Natural killer cell (primary cell): ENCODE measurements around the gene CAMK2N1. TPM values are rescaled to one million over a fixed set of nuclear protein-coding genes. Genes with fewer than 3 reads are reported as not detected.

Experiments
- ATAC-seq, 3 donors: fragments of 150-1000 bp in 2 of 3; fragments of 200-7000 bp in 1 of 3; cut with Tn5 transposase; 1 replicate in 1 of 3; 2 replicates in 2 of 3; pipeline ENCODE4 v1.10.0; 2021; ENCODE audit warnings: mild to moderate bottlenecking in 2 of 3, moderate library complexity in 2 of 3
- DNase-seq, 2 donors: peaks; one replicate each; pipeline versions ENCODE4 v3.0.0 to v3.0.0-alpha.2; 2013 to 2021; ENCODE audit warnings: mixed read lengths in 1 of 2
- H3K27ac ChIP-seq: one replicate; pipeline ENCODE4 v1.5.1; 2013; ENCODE audit warnings: mild to moderate bottlenecking, low read length
- H3K27me3 ChIP-seq: one replicate; pipeline ENCODE4 v1.6.1; 2013; ENCODE audit warnings: low read length; ENCODE audit not compliant: control insufficient read depth, insufficient read depth
- H3K36me3 ChIP-seq: one replicate; pipeline ENCODE4 v1.6.1; 2013; ENCODE audit warnings: low read length; ENCODE audit not compliant: control insufficient read depth, insufficient read depth
- H3K4me1 ChIP-seq: one replicate; pipeline ENCODE4 v1.6.1; 2013; ENCODE audit warnings: low read length; ENCODE audit not compliant: control insufficient read depth, insufficient read depth
- H3K4me3 ChIP-seq: one replicate; pipeline ENCODE4 v1.5.1; 2013; ENCODE audit warnings: low read length
- H3K9me3 ChIP-seq: one replicate; pipeline ENCODE4 v1.6.1; 2013; ENCODE audit warnings: low read length; ENCODE audit not compliant: control insufficient read depth, insufficient read depth
- H3K27ac Mint-ChIP-seq, 2 donors: one replicate each; pipeline ENCODE4 v1.8.0; 2022; ENCODE audit warnings: mild to moderate bottlenecking in 2 of 2, mixed read lengths in 2 of 2, moderate library complexity in 1 of 2
- H3K27me3 Mint-ChIP-seq, 2 donors: one replicate each; pipeline ENCODE4 v1.8.0; 2022; ENCODE audit warnings: low read depth in 2 of 2, mixed read lengths in 2 of 2
- H3K36me3 Mint-ChIP-seq: one replicate; pipeline ENCODE4 v1.8.0; 2022; ENCODE audit warnings: mixed read lengths
- H3K4me1 Mint-ChIP-seq, 2 donors: one replicate each; pipeline ENCODE4 v1.8.0; 2022; ENCODE audit warnings: mixed read lengths in 2 of 2
- H3K4me3 Mint-ChIP-seq: one replicate; pipeline ENCODE4 v1.8.0; 2022; ENCODE audit warnings: mild to moderate bottlenecking, moderate library complexity, mixed read lengths
- H3K9me3 Mint-ChIP-seq, 2 donors: one replicate each; pipeline ENCODE4 v1.8.0; 2022; ENCODE audit warnings: mixed read lengths in 2 of 2
- CTCF ChIP-seq: fragments of 200-600 bp; IDR thresholded peaks from one replicate; pipeline ENCODE4 v1.8.0; 2022; ENCODE audit warnings: antibody characterized with exemption
- WGBS: methylation state at CpG from one replicate; pipeline ENCODE4 v1.1.7; 2013; ENCODE audit warnings: missing lambda C conversion rate; ENCODE audit not compliant: insufficient coverage; 5-methylcytosine and 5-hydroxymethylcytosine counted together
- intact Hi-C: fragments of 100-400 bp; cut with micrococcal nuclease; formaldehyde crosslinking; loops from one replicate; pipeline ENCODE4 v1.14.2; 2022
- total RNA-seq, 4 donors: library from RNA; stranded (reverse); fragments of 120-200 nt in 1 of 4; gene quantifications; one replicate each; pipeline versions ENCODE4 v1.2.3 to v1.2.4, GENCODE V29; 2013 to 2022

The CAMK2N1 gene
- total RNA-seq, result 1 to 10 TPM; 1.6 to 2.6 (median 1.6) TPM
- total RNA-seq (2013), result 0.81 TPM

DNA sequence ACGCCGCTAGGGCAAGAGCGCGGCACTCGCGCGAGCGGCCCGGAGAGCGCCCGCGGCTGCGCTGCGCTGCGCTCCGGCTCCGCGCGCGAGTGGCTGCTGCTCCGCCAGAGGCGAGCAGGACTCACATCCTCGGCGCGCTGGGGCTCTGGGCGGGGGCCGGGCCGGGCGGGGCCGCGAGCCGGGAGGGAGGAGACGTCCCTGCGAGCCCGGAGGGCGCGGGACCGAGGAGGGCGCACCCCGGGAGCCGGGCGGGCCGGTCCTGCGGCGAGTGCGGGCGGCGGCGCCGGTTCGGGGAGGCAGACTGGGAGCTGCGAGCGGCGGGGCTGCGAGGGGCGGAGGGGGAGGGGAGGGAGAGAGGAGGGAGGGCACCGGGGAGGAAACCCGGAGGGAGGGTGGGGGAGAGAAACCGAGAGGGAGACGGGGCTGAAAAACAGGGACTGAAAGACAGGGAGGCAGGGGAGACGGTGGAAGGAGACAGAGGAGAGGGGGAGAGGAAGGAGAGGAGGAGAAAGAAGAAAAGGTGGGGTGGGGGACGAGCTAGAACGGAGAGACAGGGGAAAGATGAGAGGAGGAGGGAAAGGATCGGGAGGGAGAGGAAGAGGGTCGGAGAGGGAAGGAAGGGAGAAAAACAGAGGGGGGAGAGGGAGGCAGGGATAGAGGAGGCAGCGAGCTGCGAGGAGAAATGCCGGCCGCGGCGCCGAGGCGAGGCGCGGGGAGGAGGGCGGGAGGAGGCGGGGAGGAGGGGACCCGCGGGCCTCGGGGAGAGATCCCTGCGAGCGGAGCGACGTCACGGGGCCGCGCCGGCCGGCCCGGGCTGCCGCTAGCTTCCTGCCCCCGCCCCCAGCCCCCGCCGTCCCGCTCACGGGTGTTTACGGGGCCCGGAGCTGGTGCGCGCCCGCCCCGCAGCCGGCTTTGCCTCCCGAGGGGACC is at the start of gene CAMK2N1:
CAMK2N1 (minus strand) TSS at position 684 of the 930 bp plus-strand sequence. CDS start 831 bp downstream, outside the sequence.
- peaks cover 51 to 65% of the 10 kb centered on the region in 2 donors for H3K27me3 Mint-ChIP-seq

GRCh38 chr1:20534659-20535417 is 48.8 kb upstream of the CAMK2N1 start:
- no peaks in the 10 kb centered on the region for H3K36me3 ChIP-seq
- no peak overlapping the region for H3K4me3 Mint-ChIP-seq
- H3K4me3 ChIP-seq, result no peak overlapping the region
- no peaks in the 10 kb centered on the region for H3K4me1 Mint-ChIP-seq
- peaks cover 33 to 34% of the 10 kb centered on the region in 2 donors for H3K27me3 Mint-ChIP-seq
- H3K9me3 ChIP-seq, result no peaks in the 10 kb centered on the region
- ATAC-seq (no peak), DNase-seq (no peak)
- no peaks in the 10 kb centered on the region for H3K9me3 Mint-ChIP-seq
- no peaks in the 10 kb centered on the region for H3K36me3 Mint-ChIP-seq
- WGBS, result 83% methylated on average over 12 of the region's 12 CpGs
- H3K4me1 ChIP-seq, result no peaks in the 10 kb centered on the region
- H3K27me3 ChIP-seq, result no peaks in the 10 kb centered on the region
- intact Hi-C loops, result no loop called here
- H3K27ac ChIP-seq, result no peak overlapping the region
- H3K27ac Mint-ChIP-seq, result no peak overlapping the region
- TF ChIP-seq CTCF, result no peak

More for the DNA sequence above, at the start of gene CAMK2N1:
- intact Hi-C loops, result no loop called here
- Mint-ChIP-seq H3K36me3 (no peaks in the 10 kb centered on the region), H3K9me3 (no peaks in the 10 kb centered on the region), H3K4me3 (peak within 1 kb of the TSS; percentile 95), H3K4me1 (peaks cover 0 to 14% of the 10 kb centered on the region in 2 donors), H3K27ac (peak within 1 kb of the TSS in 1 of 2 donors; percentile 69)
- Histone ChIP-seq H3K27me3 (peaks cover 28% of the 10 kb centered on the region), H3K4me1 (peaks cover 27% of the 10 kb centered on the region), H3K4me3 (peak within 1 kb of the TSS; percentile 49), H3K27ac (no peak within 1 kb of the TSS), H3K36me3 (no peaks in the 10 kb centered on the region), H3K9me3 (no peaks in the 10 kb centered on the region)
- under 1% methylated on average over 104 of the region's 104 CpGs for WGBS
- peak; percentile 35 to 78 for DNase-seq
- ATAC-seq, result peak; percentile 53 to 82 (median 79)
- TF ChIP-seq CTCF, result no peak

GRCh38 chr1:20533635-20534034 is 47.6 kb upstream of the CAMK2N1 start:
- Mint-ChIP-seq H3K27ac (no peak overlapping the region), H3K4me1 (no peaks in the 10 kb centered on the region), H3K4me3 (no peak overlapping the region), H3K9me3 (no peaks in the 10 kb centered on the region), H3K36me3 (no peaks in the 10 kb centered on the region), H3K27me3 (peaks cover 39% of the 10 kb centered on the region in 2 donors)
- no peak overlapping the region for H3K27ac ChIP-seq
- H3K4me3 ChIP-seq, result no peak overlapping the region
- TF ChIP-seq CTCF, result no peak
- ATAC-seq (no peak), DNase-seq (no peak)
- H3K9me3 ChIP-seq, result no peaks in the 10 kb centered on the region
- no peaks in the 10 kb centered on the region for H3K36me3 ChIP-seq
- H3K27me3 ChIP-seq, result peaks cover 3% of the 10 kb centered on the region
- 81% methylated on average over 4 of the region's 4 CpGs for WGBS
- intact Hi-C loops, result no loop called here
- no peaks in the 10 kb centered on the region for H3K4me1 ChIP-seq
